ENCODE results near the gene BMAL1.

Gene BMAL1

GRCh38 chr11:13308704-13309103 lies 31.1 kb downstream of the BMAL1 start:
- Histone ChIP-seq H3K4me1 (ENCODE audit: control insufficient read depth in 1 of 2, insufficient read depth in 2 of 2, low read length in 2 of 2) (peaks cover 3 to 26% of the 10 kb centered on the region in 2 donors), H3K27me3 (ENCODE audit: low read depth, low read length) (no peaks in the 10 kb centered on the region), H3K27ac (ENCODE audit: low read length) (no peak overlapping the region), H3K4me3 (ENCODE audit: low read depth in 1 of 2, low read length in 2 of 2) (no peak overlapping the region), H3K9me3 (ENCODE audit: control insufficient read depth in 1 of 2, low read length in 2 of 2) (no peaks in the 10 kb centered on the region), H3K36me3 (ENCODE audit: control insufficient read depth in 1 of 2, insufficient read depth in 2 of 2, low read length in 2 of 2) (peaks cover 0 to 7% of the 10 kb centered on the region in 2 donors)

GRCh38 chr11:13309156-13309555 lies 31.6 kb downstream of the BMAL1 start:
- Histone ChIP-seq H3K9me3 (ENCODE audit: control insufficient read depth in 1 of 2, low read length in 2 of 2) (no peaks in the 10 kb centered on the region), H3K27me3 (ENCODE audit: low read depth, low read length) (no peaks in the 10 kb centered on the region), H3K27ac (ENCODE audit: low read length) (no peak overlapping the region), H3K4me1 (ENCODE audit: control insufficient read depth in 1 of 2, insufficient read depth in 2 of 2, low read length in 2 of 2) (peaks cover 3 to 26% of the 10 kb centered on the region in 2 donors), H3K36me3 (ENCODE audit: control insufficient read depth in 1 of 2, insufficient read depth in 2 of 2, low read length in 2 of 2) (peaks cover 0 to 7% of the 10 kb centered on the region in 2 donors), H3K4me3 (ENCODE audit: low read depth in 1 of 2, low read length in 2 of 2) (no peak overlapping the region)

GRCh38 chr11:13310443-13310842 lies 32.9 kb downstream of the BMAL1 start:
- H3K36me3 ChIP-seq (ENCODE audit: control insufficient read depth in 1 of 2, insufficient read depth in 2 of 2, low read length in 2 of 2), result peaks cover 0 to 7% of the 10 kb centered on the region in 2 donors
- no peaks in the 10 kb centered on the region for H3K9me3 ChIP-seq (ENCODE audit: control insufficient read depth in 1 of 2, low read length in 2 of 2)
- no peak overlapping the region for H3K4me3 ChIP-seq (ENCODE audit: low read depth in 1 of 2, low read length in 2 of 2)
- H3K4me1 ChIP-seq (ENCODE audit: control insufficient read depth in 1 of 2, insufficient read depth in 2 of 2, low read length in 2 of 2), result peaks cover 2 to 28% of the 10 kb centered on the region in 2 donors
- H3K27me3 ChIP-seq (ENCODE audit: low read depth, low read length), result no peaks in the 10 kb centered on the region
- no peak overlapping the region for H3K27ac ChIP-seq (ENCODE audit: low read length)

GRCh38 chr11:13311570-13311969 lies 34.0 kb downstream of the BMAL1 start:
- H3K27ac ChIP-seq (ENCODE audit: low read length), result no peak overlapping the region
- no peaks in the 10 kb centered on the region for H3K9me3 ChIP-seq (ENCODE audit: control insufficient read depth in 1 of 2, low read length in 2 of 2)
- peaks cover 0 to 30% of the 10 kb centered on the region in 2 donors for H3K4me1 ChIP-seq (ENCODE audit: control insufficient read depth in 1 of 2, insufficient read depth in 2 of 2, low read length in 2 of 2)
- H3K27me3 ChIP-seq (ENCODE audit: low read depth, low read length), result no peaks in the 10 kb centered on the region
- peaks cover 0 to 7% of the 10 kb centered on the region in 2 donors for H3K36me3 ChIP-seq (ENCODE audit: control insufficient read depth in 1 of 2, insufficient read depth in 2 of 2, low read length in 2 of 2)
- no peak overlapping the region for H3K4me3 ChIP-seq (ENCODE audit: low read depth in 1 of 2, low read length in 2 of 2)

- H3K9me3 ChIP-seq (ENCODE audit: control insufficient read depth in 1 of 2, low read length in 2 of 2), result no peaks in the 10 kb centered on the region
Measured at GRCh38 chr11:13313005-13313819, 35.6 kb downstream of the BMAL1 start.

GRCh38 chr11:13314676-13315394 lies 37.2 kb downstream of the BMAL1 start:
- Histone ChIP-seq H3K9me3 (ENCODE audit: control insufficient read depth in 1 of 2, low read length in 2 of 2) (no peaks in the 10 kb centered on the region), H3K4me1 (ENCODE audit: control insufficient read depth in 1 of 2, insufficient read depth in 2 of 2, low read length in 2 of 2) (peaks cover 0 to 47% of the 10 kb centered on the region in 2 donors), H3K27ac (ENCODE audit: low read length) (no peak overlapping the region), H3K27me3 (ENCODE audit: low read depth, low read length) (no peaks in the 10 kb centered on the region), H3K36me3 (ENCODE audit: control insufficient read depth in 1 of 2, insufficient read depth in 2 of 2, low read length in 2 of 2) (peaks cover 0 to 7% of the 10 kb centered on the region in 2 donors), H3K4me3 (ENCODE audit: low read depth in 1 of 2, low read length in 2 of 2) (no peak overlapping the region)

More at GRCh38 chr11:13313005-13313819, 35.6 kb downstream of the BMAL1 start:
- H3K27me3 ChIP-seq (ENCODE audit: low read depth, low read length), result no peaks in the 10 kb centered on the region
- no peak overlapping the region for H3K27ac ChIP-seq (ENCODE audit: low read length)
- peaks cover 0 to 7% of the 10 kb centered on the region in 2 donors for H3K36me3 ChIP-seq (ENCODE audit: control insufficient read depth in 1 of 2, insufficient read depth in 2 of 2, low read length in 2 of 2)
- H3K4me3 ChIP-seq (ENCODE audit: low read depth in 1 of 2, low read length in 2 of 2), result no peak overlapping the region
- H3K4me1 ChIP-seq (ENCODE audit: control insufficient read depth in 1 of 2, insufficient read depth in 2 of 2, low read length in 2 of 2), result peaks cover 0 to 35% of the 10 kb centered on the region in 2 donors

- no peaks in the 10 kb centered on the region for H3K27me3 ChIP-seq (ENCODE audit: low read depth, low read length)
- no peak overlapping the region for H3K4me3 ChIP-seq (ENCODE audit: low read depth in 1 of 2, low read length in 2 of 2)
- H3K9me3 ChIP-seq (ENCODE audit: control insufficient read depth in 1 of 2, low read length in 2 of 2), result no peaks in the 10 kb centered on the region
- no peak overlapping the region for H3K27ac ChIP-seq (ENCODE audit: low read length)
- peaks cover 0 to 47% of the 10 kb centered on the region in 2 donors for H3K4me1 ChIP-seq (ENCODE audit: control insufficient read depth in 1 of 2, insufficient read depth in 2 of 2, low read length in 2 of 2)
- peaks cover 0 to 6% of the 10 kb centered on the region in 2 donors for H3K36me3 ChIP-seq (ENCODE audit: control insufficient read depth in 1 of 2, insufficient read depth in 2 of 2, low read length in 2 of 2)
Measured at GRCh38 chr11:13315517-13316432, 38.2 kb downstream of the BMAL1 start.

- no peaks in the 10 kb centered on the region for H3K27me3 ChIP-seq (ENCODE audit: low read depth, low read length)
Measured at GRCh38 chr11:13316528-13316961, 39.0 kb downstream of the BMAL1 start.

GRCh38 chr11:13317293-13318080 lies 39.9 kb downstream of the BMAL1 start:
- Histone ChIP-seq H3K27me3 (ENCODE audit: low read depth, low read length) (no peaks in the 10 kb centered on the region), H3K36me3 (ENCODE audit: control insufficient read depth in 1 of 2, insufficient read depth in 2 of 2, low read length in 2 of 2) (peaks cover 0 to 7% of the 10 kb centered on the region in 2 donors), H3K4me3 (ENCODE audit: low read depth in 1 of 2, low read length in 2 of 2) (no peak overlapping the region), H3K9me3 (ENCODE audit: control insufficient read depth in 1 of 2, low read length in 2 of 2) (no peaks in the 10 kb centered on the region), H3K4me1 (ENCODE audit: control insufficient read depth in 1 of 2, insufficient read depth in 2 of 2, low read length in 2 of 2) (peaks cover 0 to 47% of the 10 kb centered on the region in 2 donors), H3K27ac (ENCODE audit: low read length) (no peak overlapping the region)

More at GRCh38 chr11:13316528-13316961, 39.0 kb downstream of the BMAL1 start:
- H3K4me3 ChIP-seq (ENCODE audit: low read depth in 1 of 2, low read length in 2 of 2), result no peak overlapping the region
- no peaks in the 10 kb centered on the region for H3K9me3 ChIP-seq (ENCODE audit: control insufficient read depth in 1 of 2, low read length in 2 of 2)
- H3K36me3 ChIP-seq (ENCODE audit: control insufficient read depth in 1 of 2, insufficient read depth in 2 of 2, low read length in 2 of 2), result no peaks in the 10 kb centered on the region
- peaks cover 0 to 47% of the 10 kb centered on the region in 2 donors for H3K4me1 ChIP-seq (ENCODE audit: control insufficient read depth in 1 of 2, insufficient read depth in 2 of 2, low read length in 2 of 2)
- no peak overlapping the region for H3K27ac ChIP-seq (ENCODE audit: low read length)
